Measurements from ENCODE around the gene PRRT3. TPM values are rescaled to one million over a fixed set of nuclear protein-coding genes. Genes with fewer than 3 reads are reported as not detected.
"Not testable (repeated sequence)": the region's sequence is repeated elsewhere in the genome, so short reads cannot be mapped to it uniquely, and the experiment has no call there.

PRRT3 gene
- total and polyA plus RNA-seq, 2 donors (not counting 3 experiments of a cell fraction or from before 2014, with no cell fraction given): 1.5 TPM

GRCh38 chr3:9939906-9940305, 12.3 kb downstream of the PRRT3 start:
- H2AFZ ChIP-seq (ENCODE audit: low read depth, low read length); H3K9ac ChIP-seq (replicated peaks; ENCODE audit: extremely low read depth, insufficient read depth, low read length); H3K4me1 ChIP-seq (ENCODE audit: control insufficient read depth, extremely low read depth, insufficient read depth, low read length); FAIRE-seq; H4K20me1 ChIP-seq (replicated peaks; ENCODE audit: control insufficient read depth, extremely low read depth, insufficient read depth, low read length); H3K9me1 ChIP-seq (replicated peaks; ENCODE audit: control insufficient read depth, extremely low read depth, insufficient read depth, low read length); H3K36me3 ChIP-seq (ENCODE audit: control insufficient read depth in 2 of 2, extremely low read depth in 1 of 2, insufficient read depth in 2 of 2, low read length in 2 of 2); H3K9me3 ChIP-seq (replicated peaks; ENCODE audit: control insufficient read depth, insufficient read depth, low read length); H3K27me3 ChIP-seq (ENCODE audit: control insufficient read depth in 2 of 2, insufficient read depth in 2 of 2, low read length in 2 of 2); H3K27ac ChIP-seq (ENCODE audit: insufficient read depth, low read depth, low read length); H3K4me3 ChIP-seq (replicated peaks in 1 of 3; ENCODE audit: insufficient read depth in 1 of 3, low read depth in 1 of 3, low read length in 3 of 3); POLR2A ChIA-PET; DNase-seq (ENCODE audit: low read depth, low spot score); H3K79me2 ChIP-seq (ENCODE audit: control insufficient read depth, insufficient read depth, low read length); H3K4me2 ChIP-seq (ENCODE audit: insufficient read depth, low read length); CTCF ChIA-PET; dilution Hi-C loops (cut with MboI; ENCODE audit: extremely low pct_ligation_motif_present, low sequenced_read_pairs); BruUV-seq (replicated peaks): not testable (repeated sequence)
- intact Hi-C loops (cut with micrococcal nuclease): loop anchor here (10.0 kb wide), 2 partner anchors 435 to 795 kb away; no protein-coding TSS in a partner anchor

GRCh38 chr3:9938966-9939365, 13.2 kb downstream of the PRRT3 start:
- H3K27me3 ChIP-seq (ENCODE audit: control insufficient read depth in 2 of 2, insufficient read depth in 2 of 2, low read length in 2 of 2): no peaks in the 10 kb centered on the region
- dilution Hi-C loops (cut with MboI; ENCODE audit: extremely low pct_ligation_motif_present, low sequenced_read_pairs) (no loop called here), intact Hi-C loops (cut with micrococcal nuclease) (loop anchor here (10.0 kb wide), 2 partner anchors 434 to 796 kb away; no protein-coding TSS in a partner anchor)
- peaks cover 8% of the 10 kb centered on the region for H3K4me1 ChIP-seq (ENCODE audit: control insufficient read depth, extremely low read depth, insufficient read depth, low read length)
- H3K79me2 ChIP-seq (ENCODE audit: control insufficient read depth, insufficient read depth, low read length): no peaks in the 10 kb centered on the region
- no peak overlapping the region for H2AFZ ChIP-seq (ENCODE audit: low read depth, low read length)
- BruUV-seq (replicated peaks): no TSS peak
- DNase-seq (ENCODE audit: low read depth, low spot score): no peak
- TF ChIP-seq CTCF (IDR thresholded peaks at IDR 0.05; ENCODE audit: extremely low read depth in 1 of 2, insufficient read depth in 1 of 2, low read depth in 1 of 2, low read length in 2 of 2) (no peak), JUN (IDR thresholded peaks at IDR 0.05; ENCODE audit: borderline replicate concordance, insufficient read depth, insufficient read length, low read depth) (no peak), POLR2A (IDR thresholded peaks at IDR 0.05; ENCODE audit: low read depth, low read length) (no peak), MYC (IDR thresholded peaks at IDR 0.05; ENCODE audit: low read depth, low read length) (no peak), GATA2 (IDR thresholded peaks at IDR 0.05; ENCODE audit: insufficient read depth, insufficient read length, low read depth, low read length) (no peak), EZH2 (IDR thresholded peaks at IDR 0.05; ENCODE audit: borderline replicate concordance, low read depth, low read length, severe bottlenecking) (no peak), POLR2AphosphoS5 (IDR thresholded peaks at IDR 0.05; ENCODE audit: insufficient read depth, low read depth, low read length) (no peak), MAX (IDR thresholded peaks at IDR 0.05; ENCODE audit: insufficient read depth, insufficient read length) (no peak)
- no peak overlapping the region for H3K4me3 ChIP-seq (replicated peaks in 1 of 3; ENCODE audit: insufficient read depth in 1 of 3, low read depth in 1 of 3, low read length in 3 of 3)
- CTCF ChIA-PET: interaction anchor here (1.1 kb wide), 1 partner anchor 8 kb away, joined by 5 read pairs; no protein-coding TSS in a partner anchor
- peaks cover 2 to 9% of the 10 kb centered on the region in 2 experiments for H3K36me3 ChIP-seq (ENCODE audit: control insufficient read depth in 2 of 2, extremely low read depth in 1 of 2, insufficient read depth in 2 of 2, low read length in 2 of 2)
- no peaks in the 10 kb centered on the region for H4K20me1 ChIP-seq (replicated peaks; ENCODE audit: control insufficient read depth, extremely low read depth, insufficient read depth, low read length)
- no peak overlapping the region for H3K27ac ChIP-seq (ENCODE audit: insufficient read depth, low read depth, low read length)
- H3K9ac ChIP-seq (replicated peaks; ENCODE audit: extremely low read depth, insufficient read depth, low read length): no peak overlapping the region
- H3K4me2 ChIP-seq (ENCODE audit: insufficient read depth, low read length): no peak overlapping the region
- H3K9me1 ChIP-seq (replicated peaks; ENCODE audit: control insufficient read depth, extremely low read depth, insufficient read depth, low read length): no peaks in the 10 kb centered on the region
- no peaks in the 10 kb centered on the region for H3K9me3 ChIP-seq (replicated peaks; ENCODE audit: control insufficient read depth, insufficient read depth, low read length)
- POLR2A ChIA-PET: no interaction called here
- FAIRE-seq: no peak
